Activated naive CD4-positive, alpha-beta T cell treated with anti-CD3 and anti-CD28 coated beads, Interleukin-2, amount 50 U/mL, for 16 hours (primary cell): Measurements from ENCODE around the gene HPCAL1.
A peak's percentile ranks its signal among the peaks of the same experiment; 100 is the strongest.

Experiments
- DNase-seq: peaks from one replicate; pipeline ENCODE4 v3.0.0-alpha.2; 2020

HPCAL1 gene

DNA sequence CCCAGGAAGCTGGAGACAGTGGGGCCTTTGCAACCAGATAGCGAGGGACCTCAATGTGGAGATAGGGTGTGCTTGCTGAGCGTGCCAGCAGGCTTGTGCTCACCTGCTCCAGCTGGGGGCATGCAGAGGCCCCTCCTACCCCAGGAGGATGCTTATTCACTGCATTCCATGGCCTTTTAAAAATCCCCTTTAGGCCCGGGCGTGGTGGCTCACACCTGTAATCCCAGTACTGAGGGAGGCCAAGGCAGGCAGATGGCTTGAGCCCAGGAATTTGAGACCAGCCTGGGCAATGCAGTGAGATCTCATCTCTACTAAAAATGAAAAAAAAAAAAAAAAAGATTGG lies 90.9 kb downstream of the HPCAL1 start:
- DNase-seq: no peak

DNA sequence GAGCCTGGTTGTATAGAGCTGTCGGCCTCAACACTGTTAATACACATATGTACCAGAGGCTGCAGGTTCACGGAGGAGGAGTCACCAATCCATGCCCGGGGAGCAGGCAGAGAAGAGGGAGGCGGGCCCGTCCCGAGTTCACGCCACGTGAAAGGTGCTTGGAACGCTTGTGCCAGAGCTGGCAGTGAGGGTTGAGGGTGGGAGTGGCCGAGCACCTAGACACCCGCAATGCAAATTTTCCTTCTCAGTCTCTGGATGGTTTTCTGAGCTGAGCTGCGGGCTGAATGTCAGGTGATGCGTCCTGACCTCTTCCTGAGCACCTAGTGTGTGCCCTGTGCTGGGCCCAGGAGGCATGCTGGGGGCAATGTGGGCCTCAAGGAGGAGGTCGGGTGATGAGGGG lies 93.2 kb downstream of the HPCAL1 start:
- DNase-seq: no peak

DNA sequence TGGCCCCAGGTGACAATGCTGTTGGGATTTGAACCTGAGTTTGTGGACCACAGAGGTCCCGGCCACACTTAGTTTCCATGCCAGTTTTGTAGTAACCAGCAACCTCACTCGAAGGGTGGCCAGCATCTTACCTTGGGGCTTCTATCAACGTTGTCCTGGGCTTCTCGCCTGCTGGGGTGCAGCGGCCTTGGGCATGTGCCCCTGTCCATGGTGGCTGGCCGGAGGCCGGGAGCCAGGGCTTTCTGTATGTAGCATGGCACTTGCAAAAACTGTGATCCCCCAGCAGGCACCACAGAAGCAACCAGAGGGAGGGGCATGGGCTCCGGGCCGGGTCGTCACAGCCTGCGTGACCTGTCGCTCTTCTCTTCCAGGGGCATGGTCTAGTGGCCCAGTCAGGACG lies 93.8 kb downstream of the HPCAL1 start:
- no peak for DNase-seq

DNA sequence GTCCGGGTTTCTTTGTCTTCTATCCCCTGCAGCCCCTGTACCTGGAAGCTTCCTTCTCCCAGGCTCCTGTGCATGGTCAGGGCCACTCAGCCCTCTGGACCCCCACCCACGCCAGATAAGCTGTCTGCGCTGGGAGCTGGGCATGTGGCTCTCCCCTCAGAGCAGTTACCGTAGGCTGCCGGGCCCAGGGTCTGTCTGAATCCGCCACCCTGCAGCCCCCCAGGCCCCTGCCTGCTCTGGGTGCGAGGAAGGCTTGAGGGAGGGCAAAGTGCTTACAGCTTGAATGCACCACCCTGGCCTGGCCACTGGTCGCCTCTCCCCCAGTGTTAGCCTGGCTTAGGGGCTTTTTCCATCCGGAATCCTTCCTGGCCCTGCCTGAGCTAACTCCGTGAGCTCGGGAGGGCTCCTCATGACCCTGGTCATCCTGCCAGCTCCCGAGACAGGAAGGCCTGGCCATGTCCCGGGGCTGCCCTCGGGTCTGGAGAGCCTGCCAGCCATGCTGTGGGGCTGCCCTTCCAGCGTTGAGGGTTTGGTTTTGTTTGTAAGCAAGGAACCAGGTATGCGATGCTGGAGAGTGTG lies 94.7 kb downstream of the HPCAL1 start:
- DNase-seq: no peak

DNA sequence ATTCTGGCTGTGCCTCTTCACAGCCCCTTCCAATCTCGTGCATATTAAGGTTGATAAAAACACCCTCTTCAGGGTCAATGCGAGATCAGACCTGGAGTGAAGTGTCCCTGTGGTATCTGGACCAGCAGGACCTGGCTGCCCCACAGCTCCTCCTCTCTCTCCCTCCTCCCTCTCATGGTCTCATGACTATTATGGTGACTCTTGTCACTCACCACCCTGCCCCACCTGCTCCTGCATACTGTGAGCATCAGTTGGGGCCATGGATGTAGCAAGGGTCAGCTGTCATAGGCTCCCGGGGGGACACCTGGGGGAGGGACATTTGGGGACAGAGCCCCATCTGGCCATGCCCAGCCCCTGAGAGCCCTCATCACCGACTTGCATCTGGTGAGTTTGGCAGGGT lies 95.2 kb downstream of the HPCAL1 start:
- DNase-seq: no peak

DNA sequence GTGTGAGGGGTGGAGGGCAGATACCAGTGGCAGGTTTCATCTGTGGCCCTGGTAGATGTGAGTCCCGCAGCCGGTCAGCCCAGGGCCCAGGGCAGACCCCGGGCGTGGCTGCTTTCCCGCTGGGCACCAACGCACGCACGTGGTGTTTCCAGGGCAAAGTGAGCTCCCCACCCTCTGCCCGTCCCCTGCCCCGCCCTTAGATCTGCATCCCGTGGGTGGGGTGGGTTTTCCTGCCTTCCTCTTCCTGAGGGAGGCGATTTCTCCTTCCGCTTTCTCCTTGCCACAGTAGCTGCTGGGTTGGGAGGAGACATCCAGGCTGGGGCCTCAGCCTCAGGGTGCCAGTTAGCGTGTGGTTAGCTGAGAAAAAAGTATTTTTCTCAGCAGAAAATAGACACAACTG lies 95.8 kb downstream of the HPCAL1 start:
- DNase-seq: no peak

DNA sequence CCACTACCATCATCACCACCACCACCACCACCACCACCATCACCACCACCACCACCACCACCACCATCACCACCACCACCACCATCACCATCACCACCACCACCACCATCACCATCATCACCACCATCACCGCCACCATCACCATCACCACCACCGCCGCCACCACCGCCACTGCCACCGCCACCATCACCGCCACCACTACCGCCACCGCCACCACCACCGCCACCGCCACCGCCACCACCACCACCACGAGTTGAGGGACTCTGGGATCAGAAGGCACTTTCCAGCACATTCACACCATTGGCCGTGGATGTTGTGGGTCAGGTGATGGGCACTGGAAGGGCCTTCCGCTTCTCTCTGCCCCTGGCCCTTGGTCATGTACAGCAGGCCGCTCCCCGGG lies 96.7 kb downstream of the HPCAL1 start:
- DNase-seq: no peak

DNA sequence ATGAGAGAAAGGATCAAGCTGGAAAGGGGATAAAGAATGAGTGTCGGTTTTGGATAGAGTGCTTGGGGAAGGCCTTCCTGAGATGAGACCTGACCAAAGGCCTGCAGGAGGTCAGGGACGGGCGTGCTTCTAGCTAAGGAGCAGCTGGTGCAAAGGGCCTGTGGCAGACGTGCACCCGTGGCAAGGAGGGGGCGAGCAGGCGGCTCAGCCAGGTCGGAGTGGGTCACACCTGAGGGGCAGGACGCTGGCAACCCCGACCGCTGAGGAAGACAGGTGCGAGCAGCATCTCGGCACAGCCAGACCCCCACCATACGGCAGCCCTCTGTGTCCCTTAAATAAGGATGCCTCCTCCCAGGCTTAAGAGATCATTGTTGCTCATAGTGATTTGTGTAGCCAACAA lies 97.3 kb downstream of the HPCAL1 start:
- DNase-seq: no peak

DNA sequence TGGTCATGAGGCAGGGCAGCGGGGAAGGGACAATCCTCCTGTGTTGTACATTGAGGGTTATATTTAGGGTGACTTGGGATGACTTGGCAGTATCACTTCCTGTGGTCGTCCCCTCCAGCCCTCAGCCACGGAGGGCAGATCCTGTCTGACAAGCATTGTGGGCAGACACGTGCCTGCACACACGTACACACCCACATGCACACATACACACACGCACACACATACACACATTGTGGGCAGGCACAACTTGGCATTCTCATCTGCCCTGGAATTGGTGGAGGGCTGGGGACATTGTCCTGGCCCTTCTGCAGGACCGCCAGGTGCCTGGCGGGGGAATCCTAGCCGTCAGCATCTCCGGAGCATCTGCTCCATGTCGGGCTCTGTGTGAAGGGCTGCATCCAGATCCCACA lies 97.9 kb downstream of the HPCAL1 start:
- DNase-seq: no peak

DNA sequence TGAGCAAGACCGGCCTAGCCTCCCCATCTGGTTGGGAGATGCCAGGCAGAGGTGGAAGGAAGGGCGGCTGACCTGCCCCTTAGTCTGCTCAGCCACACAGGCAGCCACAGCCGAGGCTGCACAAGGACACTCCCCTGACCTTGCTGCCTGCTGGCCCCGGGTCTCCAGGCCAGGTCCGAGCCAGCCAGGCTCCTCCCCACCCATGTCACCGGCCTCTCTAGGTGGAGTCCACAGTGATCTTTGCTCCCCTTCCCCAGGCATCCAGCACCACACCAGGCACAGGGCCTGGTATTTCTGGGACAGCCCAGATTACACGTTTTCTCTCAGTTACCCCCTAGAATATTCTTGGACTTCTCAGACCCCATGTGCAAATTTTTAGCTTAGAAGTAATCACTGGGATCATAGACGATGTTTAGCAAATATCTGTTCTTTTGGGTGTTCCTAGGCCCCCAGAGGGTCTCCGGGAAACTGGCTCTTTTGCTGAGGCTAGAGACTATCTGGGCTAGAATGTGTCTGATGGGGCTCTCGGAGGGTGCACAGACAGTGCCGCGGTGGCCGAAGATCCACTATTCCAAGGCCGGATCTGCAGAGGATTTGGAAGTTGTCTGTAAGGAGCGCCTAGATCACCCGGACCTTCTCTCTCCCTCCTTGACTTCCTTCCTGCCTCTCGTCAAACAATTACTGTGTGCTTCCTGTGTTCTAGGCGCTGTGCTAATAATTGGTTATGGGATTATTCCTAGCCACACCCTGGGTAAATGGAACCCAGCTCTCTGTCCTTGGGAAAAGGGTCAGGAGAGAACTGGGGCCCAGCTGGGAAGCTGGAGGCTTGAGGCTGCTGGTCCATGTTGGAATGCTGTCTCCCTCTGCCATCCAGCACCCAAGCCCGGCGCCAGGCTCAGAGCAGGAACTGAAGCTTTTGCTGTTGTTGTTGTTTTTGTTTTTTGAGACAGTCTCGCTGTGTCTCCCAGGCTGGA lies 98.6 kb downstream of the HPCAL1 start:
- no peak for DNase-seq

DNA sequence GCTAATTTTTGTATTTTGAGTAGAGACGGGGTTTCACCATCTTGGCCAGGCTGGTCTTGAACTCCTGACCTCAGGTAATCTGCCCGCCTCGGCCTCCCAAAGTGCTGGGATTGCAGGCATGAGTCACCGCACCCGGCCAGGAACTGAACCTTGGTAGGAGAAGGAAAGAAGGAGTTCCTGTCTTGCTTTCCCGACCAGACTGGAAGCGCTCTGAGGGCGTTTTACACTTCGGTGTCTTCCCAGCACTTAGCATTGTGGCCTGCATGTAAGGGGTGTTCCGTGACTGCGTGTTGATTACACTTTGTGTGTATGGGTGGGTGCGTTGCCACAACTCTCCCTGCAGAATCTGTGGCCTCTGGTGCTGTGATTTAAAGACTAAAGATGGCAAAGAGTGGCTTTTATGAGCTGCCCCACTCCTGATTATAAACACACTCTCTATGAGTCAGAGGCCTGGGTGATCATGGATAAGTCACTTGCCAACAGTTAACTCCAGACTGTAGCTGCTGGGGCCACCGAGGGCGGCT lies 99.4 kb downstream of the HPCAL1 start:
- no peak for DNase-seq

DNA sequence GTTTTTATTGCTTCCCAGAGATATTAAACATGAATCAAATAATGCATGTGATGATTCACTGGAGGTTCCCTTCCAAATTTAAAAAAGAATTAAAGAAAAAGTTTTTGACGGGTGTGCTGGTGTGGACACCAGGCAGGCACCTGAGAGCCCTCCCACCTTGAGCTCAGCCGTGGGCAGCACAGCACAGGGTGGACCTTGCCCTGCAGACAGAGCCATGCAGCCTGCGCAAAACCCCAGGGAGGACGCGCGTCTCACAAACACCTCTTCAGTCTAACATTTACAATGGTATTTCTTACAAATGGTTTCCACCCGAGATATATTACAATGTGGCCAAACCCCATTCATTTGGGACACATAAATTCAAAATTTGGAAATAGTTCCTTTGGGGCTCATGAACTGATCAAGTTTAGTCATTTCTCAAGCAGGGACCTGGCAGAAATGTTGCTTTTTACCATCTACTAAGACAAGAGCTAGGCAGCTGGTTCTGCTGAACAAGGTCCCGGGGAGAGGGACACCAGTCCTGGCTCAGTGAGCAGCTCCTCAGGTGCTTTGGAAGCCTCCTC lies 100.0 kb downstream of the HPCAL1 start:
- no peak for DNase-seq

DNA sequence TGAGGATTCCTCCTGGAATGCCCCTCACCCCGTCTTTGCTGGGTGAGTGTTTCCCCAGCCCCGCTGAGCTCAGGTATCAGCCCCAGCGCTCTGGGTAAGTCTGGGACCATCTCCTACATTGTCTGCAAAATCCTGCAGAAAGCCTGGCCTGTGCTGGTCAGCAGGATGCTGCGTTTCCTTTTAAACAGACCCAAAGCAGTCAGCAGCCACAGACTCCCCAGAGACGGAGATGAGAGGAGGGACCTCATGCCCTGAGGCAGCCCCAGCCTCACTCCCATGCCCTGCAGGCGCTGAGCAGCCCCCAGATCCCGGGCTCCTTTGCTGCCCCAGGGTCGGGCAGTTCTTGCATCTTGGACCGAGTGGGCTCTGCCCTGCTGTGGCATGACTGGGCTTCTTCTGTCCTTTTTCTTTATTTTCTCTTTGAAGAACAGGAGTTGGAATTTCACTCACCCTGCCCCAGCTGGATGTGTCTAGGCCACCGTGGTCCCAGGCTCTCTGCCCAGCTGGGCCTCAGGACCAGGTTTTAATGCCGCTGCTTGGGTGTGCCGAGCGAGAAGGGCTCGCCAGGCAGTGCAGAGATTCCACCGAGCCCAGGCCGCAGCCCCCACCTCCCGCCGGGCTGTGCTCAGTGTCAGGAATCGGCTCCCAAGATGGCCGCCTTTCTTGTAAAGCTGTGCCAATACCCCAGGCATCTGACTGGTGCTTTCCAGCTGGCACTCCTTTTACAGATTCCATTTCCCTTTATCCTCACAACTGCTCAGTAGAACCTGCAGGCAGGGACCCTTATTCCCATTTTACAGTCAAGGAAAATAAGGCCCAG lies 101.8 kb downstream of the HPCAL1 start:
- DNase-seq: no peak

DNA sequence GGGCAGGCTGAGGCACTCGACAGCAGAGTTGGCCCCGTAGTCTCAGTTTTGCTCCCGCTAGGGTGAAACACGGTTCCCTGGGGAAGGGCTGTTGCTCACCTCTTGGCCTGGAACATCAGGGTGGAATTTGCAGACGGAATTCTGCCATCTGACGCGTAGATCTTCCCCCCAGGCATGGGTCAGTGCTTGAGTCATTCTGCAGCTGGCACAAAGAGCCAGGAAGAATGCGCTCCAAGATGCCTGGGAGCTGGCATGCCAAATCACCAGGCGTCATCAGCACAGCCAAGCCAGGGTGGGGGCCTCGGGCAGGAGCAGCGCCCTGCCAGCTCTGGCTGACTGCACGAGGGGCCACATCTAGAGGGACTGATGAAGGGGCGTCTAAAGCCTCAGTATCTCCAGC lies 102.7 kb downstream of the HPCAL1 start:
- no peak for DNase-seq

DNA sequence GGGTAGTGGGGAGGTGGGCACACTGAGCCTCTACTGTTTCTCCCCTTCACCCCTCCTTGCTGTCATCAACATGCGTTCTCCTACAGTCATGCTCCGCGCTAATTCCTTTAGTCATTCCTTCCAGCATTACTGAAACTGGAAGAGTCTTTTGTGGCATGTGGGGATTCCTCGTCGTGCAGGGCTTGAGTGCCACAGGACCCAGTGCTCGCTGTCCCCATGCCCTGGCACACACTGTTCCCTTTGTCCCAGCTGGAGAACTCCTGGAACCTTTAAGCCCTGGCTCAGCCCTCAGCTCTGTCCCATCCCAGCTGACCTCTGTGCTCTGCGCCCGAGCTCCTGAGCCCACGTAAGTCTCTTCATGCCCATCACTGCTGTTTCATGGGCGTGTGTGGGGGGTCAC lies 103.3 kb downstream of the HPCAL1 start:
- no peak for DNase-seq

DNA sequence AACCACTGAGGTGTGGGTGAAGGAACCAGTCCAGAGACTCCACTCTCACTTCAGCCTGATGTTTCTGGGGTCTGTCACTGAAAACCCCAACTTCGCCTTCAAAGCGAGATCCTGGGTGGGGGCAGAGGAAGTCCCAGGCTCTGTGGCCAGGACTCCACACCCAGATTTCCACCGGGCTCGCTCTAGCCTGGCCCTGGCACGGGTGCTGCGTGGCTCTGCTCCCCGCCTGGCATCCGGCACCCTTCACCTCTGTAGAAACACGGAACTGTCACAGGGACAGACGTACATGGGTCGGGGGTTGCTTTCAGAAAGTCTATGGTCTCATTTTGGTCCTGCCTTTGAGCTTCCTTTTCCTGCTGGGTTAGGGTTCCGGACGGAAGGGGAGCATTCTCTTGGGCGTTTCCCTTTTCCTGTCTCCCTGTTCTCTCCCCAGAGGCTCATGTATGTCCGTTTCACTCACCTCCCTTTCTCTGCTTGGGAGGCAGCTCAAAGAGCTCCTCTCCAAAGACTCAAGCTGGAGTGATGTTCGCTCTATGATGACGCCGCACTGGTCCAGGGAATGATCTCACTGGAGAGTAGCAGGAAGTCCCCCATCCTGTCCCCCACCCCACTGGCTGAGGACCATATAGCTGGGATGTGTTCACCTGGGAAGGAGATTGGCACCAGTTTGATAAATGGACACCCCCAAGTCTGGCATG lies 103.9 kb downstream of the HPCAL1 start:
- DNase-seq: no peak

DNA sequence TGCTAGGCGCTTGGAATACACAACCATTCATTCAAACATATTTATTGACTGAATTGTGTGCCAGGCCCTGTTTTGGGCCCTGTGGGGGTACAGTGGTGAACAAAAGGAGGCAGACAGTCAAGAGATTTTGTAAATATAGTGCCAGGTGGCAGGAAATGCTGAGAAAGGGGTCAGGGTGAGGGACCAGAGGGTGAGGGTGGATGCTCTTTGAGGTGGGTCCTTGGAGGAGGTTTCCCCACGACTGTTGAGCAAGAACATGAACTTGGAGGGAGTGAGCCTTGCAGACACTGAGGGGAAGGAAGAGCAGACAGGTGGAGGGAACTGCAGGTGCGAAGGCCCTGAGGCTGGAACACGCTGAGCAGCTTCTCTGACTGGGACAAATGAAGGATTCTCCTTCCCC lies 104.7 kb downstream of the HPCAL1 start:
- DNase-seq: no peak

DNA sequence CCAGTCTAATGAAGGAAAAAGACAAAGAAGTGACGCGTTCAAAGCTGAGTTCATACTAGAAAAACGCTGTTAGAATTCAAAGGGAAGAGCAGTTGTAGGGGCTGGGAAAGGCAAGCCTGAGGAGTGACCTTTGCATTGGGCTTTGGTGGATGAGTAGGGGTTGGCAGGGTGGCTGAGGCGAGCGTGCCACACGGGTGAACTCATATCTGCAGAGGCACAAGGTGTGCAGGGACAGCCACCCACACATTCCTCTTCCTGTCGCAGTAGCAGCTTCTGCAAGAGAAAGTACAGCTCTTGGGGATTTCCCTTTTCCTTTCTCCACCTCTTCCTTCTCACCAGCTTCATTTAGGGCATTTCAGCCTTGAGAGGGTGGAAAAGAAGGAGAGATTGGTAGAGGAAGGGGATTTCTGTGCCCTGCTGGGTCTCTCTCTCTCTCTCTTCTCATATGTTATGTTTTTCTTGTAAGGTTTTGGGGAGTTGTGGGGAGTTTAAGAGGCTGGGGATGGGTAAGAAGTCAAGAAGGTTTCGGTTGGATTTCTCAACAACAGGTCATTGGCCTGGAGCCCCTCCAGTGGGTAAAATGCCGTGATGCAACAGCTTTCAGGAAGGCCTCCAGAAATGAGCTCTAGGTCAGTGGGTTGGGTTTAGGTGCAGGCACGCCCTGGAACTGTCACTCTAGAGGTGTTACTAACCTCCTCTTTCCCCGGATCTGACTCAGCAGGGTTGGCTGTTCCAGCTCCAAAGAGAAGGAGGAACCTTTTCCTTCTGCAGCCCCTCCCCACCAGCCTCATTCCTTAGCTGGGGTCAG lies 105.3 kb downstream of the HPCAL1 start:
- peak; percentile 57 for DNase-seq

DNA sequence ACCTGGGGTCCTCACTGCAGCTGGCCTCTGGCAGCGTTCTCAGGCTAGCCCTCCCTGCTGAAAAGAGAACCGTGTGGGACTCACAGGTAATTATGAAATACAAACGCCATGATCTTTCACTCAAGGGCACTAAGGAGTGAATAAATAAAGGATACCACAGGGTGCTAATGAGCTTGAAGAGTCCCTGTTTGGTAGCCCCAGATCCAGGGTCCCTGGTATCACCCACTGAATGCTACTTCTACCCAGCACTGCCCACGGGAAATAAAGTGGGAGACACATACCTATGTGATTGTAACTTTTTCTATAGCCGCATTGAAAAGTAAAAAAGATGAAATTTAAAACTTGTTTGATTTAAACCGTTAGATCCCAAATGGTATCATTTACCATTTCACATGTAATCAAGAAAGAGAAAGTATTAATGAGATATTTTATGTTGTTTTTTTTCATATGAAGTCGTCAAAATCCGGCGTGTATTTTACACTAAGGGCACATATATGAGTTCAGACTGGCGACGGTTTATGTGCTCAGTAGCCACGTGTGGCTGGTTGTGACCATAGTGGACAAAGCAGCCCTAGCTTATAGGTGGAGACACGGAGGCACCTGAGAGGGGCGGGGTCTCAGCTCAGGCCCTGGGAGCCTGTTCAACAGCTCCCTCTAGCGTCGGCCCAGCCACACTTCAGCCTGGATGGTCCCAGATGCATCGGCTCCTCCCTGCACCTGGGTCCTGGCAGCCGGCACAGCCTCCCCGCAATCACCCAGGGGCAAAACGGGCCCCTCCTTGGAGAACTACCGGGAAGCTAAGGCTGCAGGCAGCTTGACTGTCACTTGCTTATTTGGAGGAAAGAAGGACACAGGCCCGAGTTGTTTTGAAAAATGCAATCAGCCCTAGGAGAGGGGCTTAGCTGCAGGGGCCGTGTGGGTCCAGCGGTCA lies 106.2 kb downstream of the HPCAL1 start:
- peak; percentile 83 for DNase-seq

DNA sequence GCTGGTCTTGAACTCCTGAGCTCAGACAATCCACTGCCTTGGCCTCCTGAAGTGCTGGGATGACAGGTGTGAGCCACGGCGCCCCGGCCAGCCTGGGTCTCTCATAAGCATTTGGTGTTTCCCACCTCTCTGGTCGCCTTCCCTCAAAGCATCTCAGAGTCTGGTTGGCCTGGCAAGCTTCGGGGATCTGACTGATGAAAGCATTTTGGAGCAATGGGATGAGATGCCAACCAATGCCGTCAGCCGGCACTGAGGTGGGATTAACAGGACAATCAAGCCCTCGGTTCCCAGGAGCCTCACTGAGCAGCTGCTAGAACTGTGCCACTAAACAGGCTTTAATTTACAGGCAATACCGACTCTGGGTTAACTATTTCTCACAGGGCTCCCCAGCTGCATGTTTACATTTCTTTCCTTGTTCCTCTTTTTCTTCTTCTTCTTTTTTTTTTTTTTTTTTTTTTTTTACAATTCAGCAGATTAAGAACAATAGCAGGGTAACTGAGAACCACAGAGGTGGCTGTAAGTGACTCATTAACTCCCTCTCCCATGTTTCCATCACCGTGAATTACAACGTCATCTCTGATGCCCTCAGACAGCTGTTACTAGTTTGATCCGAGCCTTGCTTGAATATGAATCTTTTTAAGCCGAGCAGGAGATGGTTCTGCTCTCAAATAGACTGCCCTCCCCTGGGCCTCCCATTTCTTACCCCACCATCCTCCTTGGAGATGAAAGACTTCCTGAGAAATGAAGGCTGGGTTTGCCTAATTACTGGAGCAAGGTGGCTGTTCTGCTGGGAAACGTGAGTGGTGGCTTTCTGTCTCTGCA lies 107.5 kb downstream of the HPCAL1 start:
- no peak for DNase-seq
